ENCODE data around the gene ASB5.

DNA sequence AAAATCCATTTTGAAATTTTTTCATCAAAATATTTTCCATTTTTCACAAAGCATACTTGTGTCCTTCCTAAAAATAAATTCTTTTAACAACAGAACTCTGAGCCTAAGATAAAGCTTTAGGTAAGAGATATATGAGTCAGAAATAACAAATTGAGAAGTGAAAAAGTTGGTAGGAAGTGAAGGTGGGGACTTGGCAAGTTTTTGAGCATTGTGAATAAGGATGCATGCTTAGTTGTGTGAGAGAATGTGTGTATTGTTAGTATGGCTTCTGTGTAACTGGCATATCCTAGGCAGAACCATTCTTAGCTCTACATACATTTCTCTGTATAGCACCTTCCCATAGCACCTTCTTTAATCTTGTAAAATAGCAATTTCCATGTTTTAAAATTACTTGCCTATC, 6.8 kb downstream of the ASB5 start:
- TF ChIP-seq, protein P1, sequence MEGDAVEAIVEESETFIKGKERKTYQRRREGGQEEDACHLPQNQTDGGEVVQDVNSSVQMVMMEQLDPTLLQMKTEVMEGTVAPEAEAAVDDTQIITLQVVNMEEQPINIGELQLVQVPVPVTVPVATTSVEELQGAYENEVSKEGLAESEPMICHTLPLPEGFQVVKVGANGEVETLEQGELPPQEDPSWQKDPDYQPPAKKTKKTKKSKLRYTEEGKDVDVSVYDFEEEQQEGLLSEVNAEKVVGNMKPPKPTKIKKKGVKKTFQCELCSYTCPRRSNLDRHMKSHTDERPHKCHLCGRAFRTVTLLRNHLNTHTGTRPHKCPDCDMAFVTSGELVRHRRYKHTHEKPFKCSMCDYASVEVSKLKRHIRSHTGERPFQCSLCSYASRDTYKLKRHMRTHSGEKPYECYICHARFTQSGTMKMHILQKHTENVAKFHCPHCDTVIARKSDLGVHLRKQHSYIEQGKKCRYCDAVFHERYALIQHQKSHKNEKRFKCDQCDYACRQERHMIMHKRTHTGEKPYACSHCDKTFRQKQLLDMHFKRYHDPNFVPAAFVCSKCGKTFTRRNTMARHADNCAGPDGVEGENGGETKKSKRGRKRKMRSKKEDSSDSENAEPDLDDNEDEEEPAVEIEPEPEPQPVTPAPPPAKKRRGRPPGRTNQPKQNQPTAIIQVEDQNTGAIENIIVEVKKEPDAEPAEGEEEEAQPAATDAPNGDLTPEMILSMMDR (IDR thresholded peaks at IDR 0.05; ENCODE audit: control extremely low read depth in 1 of 3, insufficient read depth in 1 of 3, low read depth in 1 of 3, low read length in 3 of 3): no peak
- TF ChIP-seq JUND (IDR thresholded peaks at IDR 0.05; ENCODE audit: low read length): no peak
- no peak for TF ChIP-seq POLR2A (IDR thresholded peaks at IDR 0.05; ENCODE audit: control extremely low read depth in 1 of 2, low read depth in 2 of 2, low read length in 2 of 2)
- no peak for TF ChIP-seq SP4 (IDR thresholded peaks at IDR 0.05; ENCODE audit: low read length)
- TF ChIP-seq POLR2AphosphoS5 (IDR thresholded peaks at IDR 0.05; ENCODE audit: low read depth, low read length): no peak
- no peak for TF ChIP-seq ZNF274 (IDR thresholded peaks at IDR 0.05; ENCODE audit: borderline replicate concordance, extremely low read depth, low read length)
- TF ChIP-seq MAFK (IDR thresholded peaks at IDR 0.05; ENCODE audit: low read depth, low read length): no peak
- no peak for TF ChIP-seq YY1 (IDR thresholded peaks at IDR 0.05; ENCODE audit: low read depth, low read length)
- TF ChIP-seq BRCA1 (IDR thresholded peaks at IDR 0.05; ENCODE audit: low read depth, low read length): no peak
- TF ChIP-seq TAF1 (IDR thresholded peaks at IDR 0.05; ENCODE audit: low read depth, low read length): no peak
- no peak for TF ChIP-seq KDM1A (IDR thresholded peaks at IDR 0.05; ENCODE audit: borderline replicate concordance, low read length)
- no peak for TF ChIP-seq FOSL1 (IDR thresholded peaks at IDR 0.05; ENCODE audit: insufficient read depth, low read depth, low read length)
- TF ChIP-seq, protein P2, sequence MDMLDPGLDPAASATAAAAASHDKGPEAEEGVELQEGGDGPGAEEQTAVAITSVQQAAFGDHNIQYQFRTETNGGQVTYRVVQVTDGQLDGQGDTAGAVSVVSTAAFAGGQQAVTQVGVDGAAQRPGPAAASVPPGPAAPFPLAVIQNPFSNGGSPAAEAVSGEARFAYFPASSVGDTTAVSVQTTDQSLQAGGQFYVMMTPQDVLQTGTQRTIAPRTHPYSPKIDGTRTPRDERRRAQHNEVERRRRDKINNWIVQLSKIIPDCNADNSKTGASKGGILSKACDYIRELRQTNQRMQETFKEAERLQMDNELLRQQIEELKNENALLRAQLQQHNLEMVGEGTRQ (IDR thresholded peaks at IDR 0.05; ENCODE audit: low read length): no peak

Measured in H1 (cell line).